Effector CD8-positive, alpha-beta T cell (primary cell): Measurements from ENCODE around the gene ITLN2.
"Not testable (repeated sequence)": the region's sequence is repeated elsewhere in the genome, so short reads cannot be mapped to it uniquely, and the experiment has no call there.

Experiments
- DNase-seq: peaks from one replicate; lab custom pipeline; 2025; lab: John Stamatoyannopoulos, UW

ITLN2 gene

DNA sequence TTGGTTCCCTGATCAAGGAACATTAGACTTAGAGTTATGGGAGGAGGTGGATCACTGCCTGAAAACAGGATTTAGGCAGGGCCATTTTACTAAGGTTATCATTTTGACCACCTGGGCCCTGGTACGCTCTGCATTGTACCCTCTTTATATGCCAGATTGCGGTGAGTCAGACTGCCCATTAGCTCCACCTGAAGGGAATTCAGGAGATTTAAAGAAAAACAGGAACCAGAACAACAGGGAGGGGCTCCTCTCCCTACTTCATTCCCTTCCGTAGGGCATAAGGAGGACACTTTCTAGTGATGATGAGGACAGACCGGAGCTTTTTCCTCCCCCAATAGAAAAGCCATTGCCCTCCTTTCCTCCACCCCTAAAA, 49.0 kb downstream of the ITLN2 start:
- DNase-seq = no peak

DNA sequence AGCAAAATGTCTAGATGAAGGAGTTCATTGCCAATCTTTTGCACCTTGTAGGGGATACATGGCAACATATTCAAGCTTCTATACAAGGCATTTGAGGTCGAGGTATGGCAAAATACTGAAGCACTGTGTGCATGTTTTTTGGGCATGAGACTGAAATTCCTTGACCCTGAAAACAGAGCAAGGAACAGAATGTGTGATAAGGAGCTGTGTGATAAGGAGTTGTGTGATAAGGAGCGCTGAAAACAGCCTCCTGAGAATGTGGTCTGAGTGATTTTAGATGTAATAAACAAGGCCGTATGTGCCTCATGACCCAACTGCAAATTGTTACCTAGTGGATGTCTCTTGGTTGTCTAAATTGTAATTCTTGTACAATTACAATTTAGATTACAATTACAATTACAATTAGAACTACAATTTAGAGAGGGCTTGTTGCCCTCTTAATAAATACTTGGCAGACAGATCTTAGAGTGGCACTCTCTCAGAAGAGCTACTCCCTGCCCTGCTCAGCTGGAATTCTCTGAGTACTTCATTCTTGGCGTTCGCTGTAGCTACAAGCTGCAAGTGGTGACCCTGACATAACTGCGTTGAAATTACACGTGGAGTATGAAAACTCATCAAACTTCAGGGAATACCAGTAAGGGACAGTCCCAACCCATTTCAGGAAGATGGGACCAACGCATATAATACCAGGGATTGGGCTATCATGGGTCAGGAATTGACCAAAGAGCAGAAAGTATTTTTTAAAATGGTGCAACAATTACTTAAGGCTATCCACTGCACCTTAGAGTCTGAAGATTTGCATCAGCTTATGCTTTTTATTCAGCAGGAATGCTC, 49.6 kb downstream of the ITLN2 start:
- no peak for DNase-seq

DNA sequence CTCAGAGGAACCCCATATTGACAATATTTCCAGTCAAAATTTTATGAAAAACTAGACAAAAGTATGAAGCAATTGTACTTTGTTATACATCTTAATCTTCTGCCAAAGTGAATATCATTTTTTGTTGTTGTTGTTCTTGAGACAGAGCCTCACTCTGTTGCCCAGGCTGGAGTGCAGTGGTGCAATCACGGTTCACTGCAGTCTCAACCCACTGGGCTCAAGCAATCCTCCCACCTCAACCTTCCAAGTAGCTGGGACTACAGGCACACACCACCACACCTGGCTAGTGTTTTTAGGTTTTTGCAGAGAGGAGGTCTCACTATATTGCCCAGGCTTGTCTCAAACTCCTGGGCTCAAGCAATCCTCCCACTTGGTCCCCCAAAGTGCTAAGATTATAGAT, 52.4 kb downstream of the ITLN2 start:
- not testable (repeated sequence) for DNase-seq

DNA sequence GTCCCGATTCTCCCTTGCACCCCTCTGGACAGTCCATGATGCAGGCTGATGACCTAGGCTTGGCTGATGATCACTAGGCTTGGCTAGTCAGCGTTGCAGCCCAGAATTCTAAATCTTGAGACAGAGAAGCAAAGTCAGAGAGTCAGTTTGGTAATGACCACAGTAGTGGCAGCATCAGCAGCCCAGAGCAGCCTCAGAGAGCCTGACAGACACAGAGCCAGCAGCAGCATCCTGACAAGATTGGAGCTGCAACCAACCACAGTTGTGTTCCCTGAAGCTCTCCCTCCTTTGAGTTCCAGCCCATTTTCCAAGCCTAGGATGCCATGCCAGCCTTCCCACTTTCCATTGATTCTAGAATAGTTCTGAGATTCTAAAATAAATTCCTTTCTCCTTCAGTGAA, 52.8 kb downstream of the ITLN2 start:
- no peak for DNase-seq

DNA sequence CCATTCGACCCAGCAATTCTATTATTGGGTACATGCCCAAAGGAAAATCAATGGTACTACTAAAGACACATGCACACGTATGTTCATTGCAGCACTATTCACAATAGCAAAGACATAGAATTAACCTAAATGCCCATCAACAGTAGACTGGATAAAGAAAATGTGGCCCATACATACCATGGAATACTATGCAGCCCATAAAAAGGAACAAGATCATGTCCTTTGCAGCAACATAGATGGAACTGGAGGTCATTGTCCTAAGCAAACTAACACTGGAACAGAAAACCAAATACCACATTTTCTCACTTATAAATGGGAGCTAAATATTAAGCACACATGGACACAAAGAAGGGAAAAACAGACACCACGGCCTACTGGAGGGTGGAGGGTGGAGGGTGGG, 53.9 kb downstream of the ITLN2 start:
- not testable (repeated sequence) for DNase-seq
